MM.1S (cell line): Measurements from ENCODE around the gene R3HDM2.
"Not testable (repeated sequence)": the region's sequence is repeated elsewhere in the genome, so short reads cannot be mapped to it uniquely, and the experiment has no call there.

ENCODE experiments used
- EZH2 ChIP-seq: fragments of 300-600 bp; sonication (generic); optimal IDR thresholded peaks from 2 replicates; pipeline ENCODE3; 2017; ENCODE audit warnings: low read depth, mild to moderate bottlenecking, antibody characterized with exemption, low read length, mixed read lengths
- EZH2phosphoT487 ChIP-seq: fragments of 300-600 bp; sonication (generic); IDR thresholded peaks from 2 replicates; pipeline ENCODE4 v1.6.1; 2018; ENCODE audit warnings: antibody characterized with exemption, low read length
- TF ChIP-seq, protein P1 (sequence below): fragments of 300-600 bp; sonication (generic); IDR thresholded peaks from 2 replicates; pipeline ENCODE4 v1.5.1; 2016; ENCODE audit warnings: antibody characterized with exemption, low read length, mixed read lengths

DNA sequence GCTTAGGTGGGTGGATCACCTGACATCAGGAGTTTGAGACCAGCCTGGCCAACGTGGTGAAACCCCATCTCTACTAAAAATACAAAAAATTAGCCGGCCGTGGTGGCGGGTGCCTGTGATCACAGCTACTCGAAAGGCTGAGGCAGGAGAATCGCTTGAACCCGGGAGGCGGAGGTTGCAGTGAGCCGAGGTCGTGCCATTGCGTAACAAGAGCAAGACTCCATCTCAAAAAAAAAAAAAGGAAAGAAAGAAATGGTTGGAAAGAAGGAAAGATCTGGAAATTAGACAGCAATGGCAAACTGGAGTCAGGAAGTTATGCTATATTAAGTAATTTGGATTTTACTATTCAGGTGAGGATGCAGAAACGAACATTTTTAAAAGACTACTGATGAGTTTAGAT is 148.8 kb downstream of the R3HDM2 start:
- TF ChIP-seq, protein P1, sequence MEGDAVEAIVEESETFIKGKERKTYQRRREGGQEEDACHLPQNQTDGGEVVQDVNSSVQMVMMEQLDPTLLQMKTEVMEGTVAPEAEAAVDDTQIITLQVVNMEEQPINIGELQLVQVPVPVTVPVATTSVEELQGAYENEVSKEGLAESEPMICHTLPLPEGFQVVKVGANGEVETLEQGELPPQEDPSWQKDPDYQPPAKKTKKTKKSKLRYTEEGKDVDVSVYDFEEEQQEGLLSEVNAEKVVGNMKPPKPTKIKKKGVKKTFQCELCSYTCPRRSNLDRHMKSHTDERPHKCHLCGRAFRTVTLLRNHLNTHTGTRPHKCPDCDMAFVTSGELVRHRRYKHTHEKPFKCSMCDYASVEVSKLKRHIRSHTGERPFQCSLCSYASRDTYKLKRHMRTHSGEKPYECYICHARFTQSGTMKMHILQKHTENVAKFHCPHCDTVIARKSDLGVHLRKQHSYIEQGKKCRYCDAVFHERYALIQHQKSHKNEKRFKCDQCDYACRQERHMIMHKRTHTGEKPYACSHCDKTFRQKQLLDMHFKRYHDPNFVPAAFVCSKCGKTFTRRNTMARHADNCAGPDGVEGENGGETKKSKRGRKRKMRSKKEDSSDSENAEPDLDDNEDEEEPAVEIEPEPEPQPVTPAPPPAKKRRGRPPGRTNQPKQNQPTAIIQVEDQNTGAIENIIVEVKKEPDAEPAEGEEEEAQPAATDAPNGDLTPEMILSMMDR, result not testable (repeated sequence)
- TF ChIP-seq EZH2phosphoT487, EZH2: not testable (repeated sequence)
